DND-41 (cell line): Measurements from ENCODE around the gene SPAG4.

Source experiments
- ATAC-seq: fragments of 200-7000 bp; cut with Tn5 transposase; 3 replicates; pipeline ENCODE4 v1.9.1; 2021; ENCODE audit warnings: low read depth; ENCODE audit not compliant: insufficient read depth
- DNase-seq: peaks from one replicate; pipeline ENCODE4 v3.0.0-alpha.2; 2020
- H2AFZ ChIP-seq: 2 replicates; pipeline ENCODE4 v1.6.0; 2012; ENCODE audit warnings: low read depth, low read length
- H3K27ac ChIP-seq: 2 replicates; pipeline ENCODE4 v1.5.1; 2012; ENCODE audit warnings: low read length, inconsistent platforms
- H3K27me3 ChIP-seq: fragments of 200-600 bp; sonication (generic); 2 replicates; pipeline ENCODE4 v1.6.0; 2012; ENCODE audit warnings: low read length, mild to moderate bottlenecking, inconsistent platforms; ENCODE audit not compliant: insufficient read depth, poor library complexity
- H3K36me3 ChIP-seq: 2 replicates; pipeline ENCODE4 v1.5.1; 2012; ENCODE audit warnings: low read length, inconsistent platforms; ENCODE audit not compliant: insufficient read depth
- H3K4me1 ChIP-seq: 2 replicates; pipeline ENCODE4 v1.5.1; 2012; ENCODE audit warnings: mild to moderate bottlenecking, low read length; ENCODE audit not compliant: insufficient read depth
- H3K4me2 ChIP-seq: 2 replicates; pipeline ENCODE4 v1.6.0; 2012; ENCODE audit warnings: mild to moderate bottlenecking, moderate library complexity, low read length, inconsistent platforms; ENCODE audit not compliant: insufficient read depth
- H3K4me3 ChIP-seq, 2 experiments: fragments of 200-600 bp in 1 of 2; shearing (Covaris generic) in 1 of 2; 2 replicates each; pipeline ENCODE4 v1.5.1; 2012 to 2016; ENCODE audit warnings: inconsistent platforms in 2 of 2, low read length in 2 of 2, mild to moderate bottlenecking in 2 of 2, low read depth in 1 of 2, moderate library complexity in 1 of 2
- H3K79me2 ChIP-seq: 2 replicates; pipeline ENCODE4 v1.6.0; 2012; ENCODE audit warnings: low read length, inconsistent platforms; ENCODE audit not compliant: insufficient read depth
- H3K9ac ChIP-seq: 2 replicates; pipeline ENCODE4 v1.6.0; 2012; ENCODE audit warnings: low read depth, mild to moderate bottlenecking, inconsistent platforms, low read length, moderate library complexity
- H3K9me3 ChIP-seq: 2 replicates; pipeline ENCODE4 v1.5.1; 2012; ENCODE audit warnings: low read length, moderate library complexity, mild to moderate bottlenecking, inconsistent platforms; ENCODE audit not compliant: insufficient read depth, severe bottlenecking
- H4K20me1 ChIP-seq: 2 replicates; pipeline ENCODE4 v1.6.0; 2012; ENCODE audit warnings: low read length; ENCODE audit not compliant: insufficient read depth
- CTCF ChIP-seq: IDR thresholded peaks from 2 replicates; pipeline ENCODE4 v1.5.1; 2012; ENCODE audit warnings: borderline replicate concordance, low read length, moderate library complexity, mild to moderate bottlenecking; ENCODE audit not compliant: poor library complexity, severe bottlenecking; ENCODE audit errors: extremely low read depth
- EZH2 ChIP-seq: IDR thresholded peaks from 3 replicates; pipeline ENCODE4 v1.6.1; 2012; ENCODE audit warnings: borderline replicate concordance, low read depth, mild to moderate bottlenecking, moderate library complexity, low read length, inconsistent platforms; ENCODE audit not compliant: severe bottlenecking

Gene SPAG4

DNA sequence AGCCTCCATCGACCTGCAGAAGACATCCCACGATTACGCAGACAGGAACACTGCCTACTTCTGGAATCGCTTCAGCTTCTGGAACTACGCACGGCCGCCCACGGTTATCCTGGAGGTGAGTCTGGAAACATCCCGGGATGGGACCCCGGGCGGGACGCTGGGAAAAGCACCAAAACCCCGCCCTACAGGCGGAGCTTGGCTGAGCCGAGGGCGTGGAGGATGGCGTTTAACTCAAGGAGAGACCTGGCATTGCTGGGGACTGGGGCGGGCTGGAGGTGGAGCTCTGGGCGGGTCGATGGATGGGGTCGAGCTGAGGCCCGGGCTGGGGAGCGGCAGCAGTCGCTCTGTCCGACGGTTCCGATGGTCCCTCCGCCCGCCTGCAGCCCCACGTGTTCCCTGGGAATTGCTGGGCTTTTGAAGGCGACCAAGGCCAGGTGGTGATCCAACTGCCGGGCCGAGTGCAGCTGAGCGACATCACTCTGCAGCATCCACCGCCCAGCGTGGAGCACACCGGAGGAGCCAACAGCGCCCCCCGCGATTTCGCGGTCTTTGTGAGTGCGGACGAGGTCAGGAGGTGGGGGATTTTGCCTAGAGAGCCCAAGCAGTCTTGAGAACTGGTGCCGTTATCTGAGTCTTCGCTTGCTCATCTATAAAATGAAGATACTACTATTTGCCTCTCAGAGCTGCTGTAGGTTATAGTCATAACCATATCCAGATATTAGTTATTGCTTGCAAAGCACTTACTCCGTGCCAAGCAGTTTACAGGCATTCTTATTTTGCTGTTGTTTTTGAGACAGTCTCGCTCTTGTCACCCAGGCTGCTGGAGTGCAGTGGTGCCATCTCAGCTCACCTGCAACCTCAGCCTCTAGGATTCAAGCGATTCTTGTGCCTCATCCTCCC, 3.8 kb downstream of the SPAG4 start:
- ATAC-seq, result peak; percentile 62
- peaks cover 38% of the 10 kb centered on the region for H3K4me1 ChIP-seq
- H3K4me2 ChIP-seq, result peak overlapping the region; percentile 95
- no peaks in the 10 kb centered on the region for H3K79me2 ChIP-seq
- H3K27me3 ChIP-seq, result no peaks in the 10 kb centered on the region
- H3K9ac ChIP-seq, result peak overlapping the region; percentile 52
- no peak for TF ChIP-seq EZH2
- peak; percentile 94 for TF ChIP-seq CTCF
- H2AFZ ChIP-seq, result peak overlapping the region; percentile 88
- no peaks in the 10 kb centered on the region for H3K9me3 ChIP-seq
- H3K27ac ChIP-seq, result peak overlapping the region; percentile 48; the same call in 1 of the 2 replicates
- H4K20me1 ChIP-seq, result no peaks in the 10 kb centered on the region
- H3K4me3 ChIP-seq, result peak overlapping the region; percentile 25 to 66; a peak in 3 of 4 replicates
- no peaks in the 10 kb centered on the region for H3K36me3 ChIP-seq
- DNase-seq, result peak; percentile 82

- H3K4me1 ChIP-seq, result peaks cover 30% of the 10 kb centered on the region
- H3K79me2 ChIP-seq, result no peaks in the 10 kb centered on the region
- H3K9ac ChIP-seq, result no peak overlapping the region
- no peak overlapping the region for H2AFZ ChIP-seq
- no peak overlapping the region for H3K4me2 ChIP-seq
- H3K9me3 ChIP-seq, result no peaks in the 10 kb centered on the region
- no peak overlapping the region for H3K4me3 ChIP-seq
- TF ChIP-seq CTCF (no peak), EZH2 (no peak)
- H3K36me3 ChIP-seq, result peaks cover 11% of the 10 kb centered on the region
- no peak overlapping the region for H3K27ac ChIP-seq
- no peaks in the 10 kb centered on the region for H4K20me1 ChIP-seq
- H3K27me3 ChIP-seq, result no peaks in the 10 kb centered on the region
- DNase-seq (no peak), ATAC-seq (no peak)
Observed at GRCh38 chr20:35620818-35621559, 5.4 kb downstream of the SPAG4 start.

GRCh38 chr20:35621560-35621946, 5.9 kb downstream of the SPAG4 start:
- DNase-seq (no peak), ATAC-seq (no peak)
- TF ChIP-seq EZH2, result no peak
- no peak for TF ChIP-seq CTCF
- no peaks in the 10 kb centered on the region for H3K79me2 ChIP-seq
- H4K20me1 ChIP-seq, result 0 out of 2 replicates have a peak, but pooled peaks cover 3% of the 10 kb centered on the region
- no peak overlapping the region for H3K27ac ChIP-seq
- no peak overlapping the region for H3K4me3 ChIP-seq
- H3K4me1 ChIP-seq, result peaks cover 29% of the 10 kb centered on the region
- H3K9ac ChIP-seq, result no peak overlapping the region
- peaks cover 16% of the 10 kb centered on the region for H3K36me3 ChIP-seq
- no peaks in the 10 kb centered on the region for H3K27me3 ChIP-seq
- H3K4me2 ChIP-seq, result no peak overlapping the region
- no peaks in the 10 kb centered on the region for H3K9me3 ChIP-seq
- no peak overlapping the region for H2AFZ ChIP-seq
